GM12875 (cell line): ENCODE results near the gene PRDM10.
"Not testable (repeated sequence)": the region's sequence is repeated elsewhere in the genome, so short reads cannot be mapped to it uniquely, and the experiment has no call there.

Experiments used
- H3K4me3 ChIP-seq: one replicate; pipeline ENCODE4 v1.5.1; 2011; ENCODE audit warnings: low read depth, low read length, control low read depth
- CTCF ChIP-seq: IDR thresholded peaks from 2 replicates; pipeline ENCODE4 v1.5.1; 2011; ENCODE audit warnings: low read depth, mild to moderate bottlenecking, control low read depth, inconsistent platforms, low read length, moderate library complexity, borderline replicate concordance; ENCODE audit not compliant: insufficient read depth

PRDM10 gene

GRCh38 chr11:129955282-129955681 lies 47.4 kb downstream of the PRDM10 start:
- H3K4me3 ChIP-seq: no peak overlapping the region
- no peak for TF ChIP-seq CTCF

- not testable (repeated sequence) for H3K4me3 ChIP-seq
Measured at GRCh38 chr11:129954703-129955102, 47.9 kb downstream of the PRDM10 start.

GRCh38 chr11:129951866-129952262 lies 50.8 kb downstream of the PRDM10 start:
- H3K4me3 ChIP-seq: no peak overlapping the region
- no peak for TF ChIP-seq CTCF

GRCh38 chr11:129951201-129951865 lies 51.3 kb downstream of the PRDM10 start:
- TF ChIP-seq CTCF: no peak
- no peak overlapping the region for H3K4me3 ChIP-seq

GRCh38 chr11:129950101-129951091 lies 52.2 kb downstream of the PRDM10 start:
- TF ChIP-seq CTCF: no peak
- H3K4me3 ChIP-seq: no peak overlapping the region

- no peak overlapping the region for H3K4me3 ChIP-seq
- TF ChIP-seq CTCF: no peak
Measured at GRCh38 chr11:129948926-129949466, 53.6 kb downstream of the PRDM10 start.

- TF ChIP-seq CTCF: no peak
- no peak overlapping the region for H3K4me3 ChIP-seq
Measured at GRCh38 chr11:129947474-129947873, 55.2 kb downstream of the PRDM10 start.
